Smooth muscle cell (in vitro differentiated cells): ENCODE measurements around the gene ZNRD2. TPM values are rescaled to one million over a fixed set of nuclear protein-coding genes. Genes with fewer than 3 reads are reported as not detected.

Experiments used
- DNase-seq: peaks from one replicate; lab custom pipeline; 2025; ENCODE audit not compliant: unreplicated experiment; lab: John Stamatoyannopoulos, UW
- H2AFZ ChIP-seq: fragments of 200-600 bp; sonication (generic); 2 replicates; pipeline ENCODE4 v1.6.0; 2016; ENCODE audit warnings: antibody characterized with exemption, low read depth, mild to moderate bottlenecking
- H3F3A ChIP-seq: fragments of 200-600 bp; sonication (generic); 2 replicates; pipeline ENCODE4 v1.6.0; 2017; ENCODE audit warnings: antibody characterized with exemption, low read depth
- H3K27ac ChIP-seq: fragments of 200-600 bp; sonication (generic); 2 replicates; pipeline ENCODE4 v1.5.1; 2016; ENCODE audit warnings: low read depth, mild to moderate bottlenecking
- H3K27me3 ChIP-seq: fragments of 200-600 bp; sonication (generic); 2 replicates; pipeline ENCODE4 v1.6.1; 2016; ENCODE audit warnings: low read depth, mild to moderate bottlenecking
- H3K36me3 ChIP-seq: fragments of 200-600 bp; sonication (generic); 2 replicates; pipeline ENCODE4 v1.5.1; 2016; ENCODE audit warnings: low read depth
- H3K4me1 ChIP-seq: fragments of 200-600 bp; sonication (generic); 2 replicates; pipeline ENCODE4 v1.5.1; 2016; ENCODE audit warnings: low read depth
- H3K4me2 ChIP-seq: fragments of 200-600 bp; sonication (generic); 2 replicates; pipeline ENCODE4 v1.6.0; 2016; ENCODE audit warnings: mild to moderate bottlenecking
- H3K4me3 ChIP-seq: fragments of 200-600 bp; sonication (generic); 2 replicates; pipeline ENCODE4 v1.5.1; 2016; ENCODE audit warnings: mild to moderate bottlenecking
- H3K79me2 ChIP-seq: fragments of 200-600 bp; sonication (generic); 2 replicates; pipeline ENCODE4 v1.6.0; 2016; ENCODE audit warnings: low read depth, mild to moderate bottlenecking
- H3K9ac ChIP-seq: fragments of 200-600 bp; sonication (generic); 2 replicates; pipeline ENCODE4 v1.6.0; 2016; ENCODE audit warnings: low read depth
- H3K9me3 ChIP-seq: fragments of 200-600 bp; sonication (generic); replicated peaks from 2 replicates; pipeline ENCODE4 v1.5.1; 2016; ENCODE audit warnings: low read depth
- H4K20me1 ChIP-seq: fragments of 200-600 bp; sonication (generic); 2 replicates; pipeline ENCODE4 v1.6.0; 2016; ENCODE audit warnings: low read depth
- CTCF ChIP-seq: fragments of 200-600 bp; sonication (generic); IDR thresholded peaks from 2 replicates; pipeline ENCODE4 v1.5.1; 2017; ENCODE audit warnings: borderline replicate concordance, mild to moderate bottlenecking, antibody characterized with exemption; ENCODE audit not compliant: insufficient read depth, poor library complexity, severe bottlenecking
- WGBS: methylation state at CpG from one replicate; pipeline ENCODE4 v1.1.7; 2016; ENCODE audit warnings: low lambda C conversion rate; 5-methylcytosine and 5-hydroxymethylcytosine counted together
- polyA plus RNA-seq: library from polyadenylated mRNA; unstranded; fragments of >200 nt; fragmentation: Nextera tagmentation; extraction: Ambion mirVana; gene quantifications from 2 replicates; pipeline ENCODE4 v1.2.1, GENCODE V29; 2016
- total RNA-seq: library from RNA; depleted of rRNA; stranded (reverse); fragments of >200 nt; gene quantifications from 2 replicates; pipeline ENCODE4 v1.2.3, GENCODE V29; 2014

ZNRD2 gene
- total and polyA plus RNA-seq, 2 experiments from 2014 or later, result 55.5 to 105 TPM

GRCh38 chr11:65532388-65533064 lies 37.8 kb upstream of the ZNRD2 start:
- Histone ChIP-seq H3K9ac (no peak overlapping the region), H3K36me3 (no peaks in the 10 kb centered on the region), H4K20me1 (peaks cover 100% of the 10 kb centered on the region), H3K9me3 (no peaks in the 10 kb centered on the region), H3K4me3 (no peak overlapping the region), H3K27ac (no peak overlapping the region), H3K27me3 (no peaks in the 10 kb centered on the region), H2AFZ (no peak overlapping the region), H3K79me2 (peaks cover 14% of the 10 kb centered on the region), H3K4me1 (no peaks in the 10 kb centered on the region), H3F3A (peaks cover 16% of the 10 kb centered on the region), H3K4me2 (no peak overlapping the region)
- TF ChIP-seq CTCF, result no peak
- 97% methylated on average over 15 of the region's 15 CpGs for WGBS
- DNase-seq, result no peak

- Histone ChIP-seq H4K20me1 (peaks cover 97% of the 10 kb centered on the region), H3K4me1 (peaks cover 11% of the 10 kb centered on the region), H3K79me2 (no peaks in the 10 kb centered on the region), H3K4me2 (no peak overlapping the region), H3K9ac (no peak overlapping the region), H3K27ac (no peak overlapping the region), H3K9me3 (no peaks in the 10 kb centered on the region), H3K4me3 (no peak overlapping the region), H3K36me3 (no peaks in the 10 kb centered on the region), H2AFZ (no peak overlapping the region), H3K27me3 (no peaks in the 10 kb centered on the region), H3F3A (peaks cover 26% of the 10 kb centered on the region)
- no peak for TF ChIP-seq CTCF
- 87% methylated on average over 9 of the region's 9 CpGs for WGBS
- DNase-seq, result no peak
Observed at GRCh38 chr11:65535102-65535501, 35.2 kb upstream of the ZNRD2 start.

DNA sequence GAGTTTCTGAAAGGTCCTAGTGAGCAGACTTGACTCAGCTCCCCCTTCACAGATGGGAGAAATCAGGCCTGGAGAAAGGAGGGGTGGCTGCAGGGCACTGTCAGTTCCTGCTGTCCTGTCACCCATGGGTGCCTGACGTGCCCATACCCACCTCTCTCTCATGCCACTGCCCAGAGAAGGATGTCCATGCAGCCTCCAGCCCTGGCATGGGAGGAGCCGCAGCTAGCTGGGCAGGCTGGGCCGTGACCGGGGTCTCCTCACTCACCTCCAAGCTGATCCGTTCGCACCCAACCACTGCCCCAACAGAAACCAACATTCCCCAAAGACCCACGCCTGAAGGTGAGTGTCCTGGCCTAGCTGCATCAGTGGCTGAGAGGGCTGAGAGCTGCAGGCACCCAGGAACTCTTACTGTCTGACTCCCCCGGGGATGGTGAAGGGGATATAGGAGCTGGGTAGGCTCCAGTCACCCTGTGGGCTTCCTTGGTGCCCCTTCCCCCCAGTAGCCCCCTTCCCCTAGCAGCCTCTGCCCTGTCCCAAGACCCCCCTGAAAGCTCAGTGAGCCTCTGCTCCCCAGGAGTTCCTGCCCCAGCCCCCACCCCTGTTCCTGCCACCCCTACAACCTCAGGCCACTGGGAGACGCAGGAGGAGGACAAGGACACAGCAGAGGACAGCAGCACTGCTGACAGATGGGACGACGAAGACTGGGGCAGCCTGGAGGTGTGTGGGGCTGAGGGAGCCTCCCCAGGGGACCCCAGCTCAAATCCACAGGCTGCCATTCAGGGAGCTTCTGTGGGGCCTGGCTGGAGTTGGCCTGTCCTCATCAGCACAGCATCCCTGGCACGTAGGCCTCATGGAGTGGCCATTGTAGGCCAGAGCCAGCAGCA lies 33.6 kb upstream of the ZNRD2 start:
- 92% methylated on average over 12 of the region's 12 CpGs for WGBS
- no peak for DNase-seq
- H3K27me3 ChIP-seq, result no peaks in the 10 kb centered on the region
- H3F3A ChIP-seq, result peaks cover 26% of the 10 kb centered on the region
- H3K36me3 ChIP-seq, result no peaks in the 10 kb centered on the region
- H3K4me1 ChIP-seq, result peaks cover 11% of the 10 kb centered on the region
- no peak overlapping the region for H3K4me2 ChIP-seq
- H3K4me3 ChIP-seq, result no peak overlapping the region
- H2AFZ ChIP-seq, result no peak overlapping the region
- no peak overlapping the region for H3K27ac ChIP-seq
- H3K79me2 ChIP-seq, result no peaks in the 10 kb centered on the region
- no peaks in the 10 kb centered on the region for H3K9me3 ChIP-seq
- TF ChIP-seq CTCF, result no peak
- peaks cover 82% of the 10 kb centered on the region for H4K20me1 ChIP-seq
- H3K9ac ChIP-seq, result no peak overlapping the region
